Stimulated activated CD8-positive, alpha-beta memory T cell treated with anti-CD3 and anti-CD28 coated beads, Interleukin-12 subunit alpha, Interleukin-12 subunit beta, amount 100 ng/mL, for 1 hour (primary cell): ENCODE measurements around the gene APRT.

ENCODE experiments used
- DNase-seq: peaks from one replicate; pipeline ENCODE4 v3.0.0-alpha.2; 2020; ENCODE audit warnings: low read depth

The APRT gene, protein sequence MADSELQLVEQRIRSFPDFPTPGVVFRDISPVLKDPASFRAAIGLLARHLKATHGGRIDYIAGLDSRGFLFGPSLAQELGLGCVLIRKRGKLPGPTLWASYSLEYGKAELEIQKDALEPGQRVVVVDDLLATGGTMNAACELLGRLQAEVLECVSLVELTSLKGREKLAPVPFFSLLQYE

DNA sequence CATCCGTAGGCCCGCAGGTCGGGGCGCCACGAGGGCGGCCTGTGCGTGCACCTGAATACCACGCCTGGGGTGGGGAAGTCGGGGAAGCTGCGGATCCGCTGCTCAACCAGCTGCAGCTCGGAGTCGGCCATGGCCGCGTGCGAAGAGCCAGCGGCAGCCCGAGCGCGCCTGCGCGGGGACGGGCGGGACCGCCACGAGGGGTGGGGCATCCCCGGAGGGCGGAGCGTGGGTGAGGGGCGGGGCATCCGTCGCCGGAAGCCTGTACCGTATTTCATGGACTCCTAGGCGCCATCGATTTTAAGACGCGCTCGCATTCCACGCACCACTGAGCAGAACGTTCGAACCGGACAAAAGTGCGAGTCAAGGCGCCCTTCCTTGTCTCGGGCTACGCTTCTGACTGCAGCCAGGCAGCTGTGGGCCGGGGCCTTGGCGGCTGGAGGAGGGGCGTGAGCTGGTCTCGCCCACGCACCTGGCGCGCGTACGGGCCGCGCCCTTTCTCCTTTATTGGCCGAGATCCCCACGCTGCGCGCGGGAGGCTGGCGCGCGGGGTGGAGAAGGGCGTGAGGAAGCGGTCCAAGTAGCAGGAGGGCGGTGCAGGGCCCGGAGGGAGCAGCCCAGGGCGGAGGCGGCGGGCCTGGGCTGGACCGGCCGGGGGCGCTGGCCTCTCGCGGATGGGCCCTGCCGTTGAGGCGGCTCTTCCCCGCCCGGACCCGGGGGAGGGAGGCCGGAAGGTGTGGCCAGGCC lies at the start of gene APRT:
APRT (minus strand) TSS at position 160 of the 744 bp plus-strand sequence; CDS start at position 131, 29 bp downstream.
- peak; percentile 92 for DNase-seq

DNA sequence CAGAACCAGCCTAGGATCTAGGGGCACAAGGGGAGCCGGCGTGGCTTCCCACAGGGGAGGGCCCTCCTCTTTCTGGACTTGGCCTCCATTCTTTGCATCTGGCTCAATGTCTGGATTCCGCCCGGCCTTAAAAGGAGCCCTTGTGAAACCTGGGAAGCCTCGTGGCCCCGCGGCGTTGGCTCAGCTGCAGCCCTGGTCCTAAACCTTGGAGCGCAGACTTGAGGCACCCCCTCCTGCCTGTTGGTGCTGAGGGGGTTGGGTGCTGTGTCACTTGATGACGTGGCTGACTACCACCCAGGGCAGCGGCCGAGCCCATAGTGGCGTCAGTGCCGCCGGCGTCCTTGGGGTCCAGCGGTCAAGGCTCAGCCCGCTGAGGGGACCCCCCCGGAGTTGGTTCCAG lies 49.6 kb upstream of the APRT start:
- DNase-seq, result no peak

DNA sequence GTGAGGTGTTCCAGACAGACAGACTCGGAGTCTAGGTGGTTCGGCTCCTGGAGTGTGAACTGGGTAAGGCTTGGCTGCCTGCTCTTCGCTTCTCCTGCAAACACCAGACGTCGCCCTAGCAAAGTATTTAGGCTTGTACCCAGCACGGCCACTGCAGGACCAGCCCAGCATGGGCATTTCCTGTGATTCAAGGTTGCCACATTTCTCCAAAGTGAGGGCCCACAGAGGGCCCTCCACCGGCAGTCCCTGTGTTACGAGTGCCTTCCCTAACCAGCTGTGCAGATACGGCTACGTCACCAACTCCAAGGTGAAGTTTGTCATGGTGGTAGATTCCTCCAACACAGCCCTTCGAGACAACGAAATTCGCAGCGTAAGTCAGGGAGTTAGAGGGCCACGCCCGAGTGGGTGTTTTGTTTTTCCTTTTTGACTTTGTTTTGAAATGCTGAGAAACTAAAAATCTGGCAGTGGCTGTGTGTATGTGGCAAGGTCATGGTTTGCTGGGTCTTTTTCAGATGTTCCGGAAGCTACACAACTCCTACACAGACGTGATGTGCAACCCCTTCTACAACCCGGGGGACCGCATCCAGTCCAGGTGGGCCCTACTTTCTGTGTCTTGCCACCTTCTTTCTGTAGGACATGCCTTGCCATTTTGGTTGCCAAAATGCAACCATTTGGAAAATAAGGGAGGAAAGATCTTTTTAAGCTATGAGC lies 47.8 kb upstream of the APRT start:
- no peak for DNase-seq

DNA sequence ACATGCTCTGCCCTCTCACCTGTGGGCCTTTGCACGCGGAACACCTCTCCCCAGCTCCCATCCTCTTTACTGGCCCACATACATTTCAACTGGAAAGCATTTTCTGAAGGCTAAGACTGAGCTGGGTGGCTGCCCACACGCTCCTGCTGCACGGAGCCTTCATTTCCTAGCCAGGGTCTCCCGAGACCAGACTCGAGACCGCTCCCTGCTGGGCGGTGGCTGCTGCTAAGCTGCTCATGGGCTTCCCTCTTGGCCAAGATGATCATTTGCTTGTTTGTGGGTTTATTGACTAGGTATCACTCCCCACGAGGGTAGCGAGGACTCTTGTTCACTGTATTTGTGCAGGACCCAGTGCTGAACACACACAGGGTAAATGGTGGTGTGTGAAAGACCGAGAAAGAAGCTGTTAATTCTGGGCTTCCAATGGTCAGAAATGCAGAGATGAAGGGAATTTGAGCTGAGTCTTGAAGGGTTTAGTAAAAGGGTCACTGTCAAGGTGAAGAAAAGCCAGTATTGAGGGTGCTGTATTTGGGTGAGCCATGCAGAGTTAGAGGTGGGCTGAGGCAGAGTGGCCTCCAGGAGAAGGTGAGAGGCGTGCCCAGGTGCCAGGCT lies 46.1 kb upstream of the APRT start:
- peak; percentile 60 for DNase-seq

DNA sequence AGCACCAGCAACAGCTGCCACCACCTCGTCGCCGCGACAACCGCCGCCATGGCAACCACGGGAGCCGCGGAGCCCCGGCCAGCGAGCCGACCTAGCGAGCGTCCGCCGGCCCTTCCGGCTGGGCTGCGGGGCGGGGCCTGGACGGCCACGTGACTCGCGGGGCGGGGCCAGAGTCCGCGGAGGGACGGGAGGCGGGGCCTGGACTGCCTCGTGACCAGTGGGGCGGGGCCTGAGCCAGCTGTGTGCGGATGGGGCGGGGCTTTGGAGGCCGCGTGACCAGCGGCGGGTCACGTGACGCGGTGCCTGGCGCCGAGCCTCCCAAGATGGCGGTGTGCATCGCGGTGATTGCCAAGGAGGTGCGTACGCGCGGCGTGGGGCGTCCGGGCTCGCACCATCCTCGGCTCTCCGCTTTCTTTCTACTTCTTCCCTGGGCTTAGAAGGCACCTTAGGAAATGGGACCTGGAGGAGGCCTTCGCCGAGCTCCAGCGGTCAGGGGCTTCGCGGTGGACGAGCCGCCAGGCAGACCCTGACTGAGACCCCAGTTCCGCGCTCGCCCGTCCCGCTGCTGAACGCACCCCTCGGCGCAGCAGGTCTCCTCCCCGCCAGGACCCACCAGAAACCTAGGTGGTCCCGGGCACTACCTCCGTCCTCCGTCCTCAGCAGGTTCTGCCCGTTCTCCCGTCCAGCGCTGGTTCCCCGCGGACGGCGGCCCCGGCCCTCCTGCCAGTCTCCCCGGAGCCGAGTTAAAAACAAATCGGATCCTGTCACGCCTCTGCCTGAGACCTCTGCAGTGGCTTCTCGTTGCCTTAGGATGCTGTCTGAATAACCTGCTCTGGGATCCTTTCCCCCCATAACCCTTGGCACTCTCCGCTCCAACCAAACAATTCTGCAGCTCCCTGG lies 45.4 kb upstream of the APRT start, which contains the start of the genes GALNS and TRAPPC2L:
GALNS (minus strand) TSS at position 120 of the 900 bp plus-strand sequence; CDS start at position 50, 70 bp downstream.
TRAPPC2L (plus strand) TSS at position 300 of the 900 bp plus-strand sequence; CDS start at position 324, 24 bp downstream.
- DNase-seq, result peak; percentile 99

DNA sequence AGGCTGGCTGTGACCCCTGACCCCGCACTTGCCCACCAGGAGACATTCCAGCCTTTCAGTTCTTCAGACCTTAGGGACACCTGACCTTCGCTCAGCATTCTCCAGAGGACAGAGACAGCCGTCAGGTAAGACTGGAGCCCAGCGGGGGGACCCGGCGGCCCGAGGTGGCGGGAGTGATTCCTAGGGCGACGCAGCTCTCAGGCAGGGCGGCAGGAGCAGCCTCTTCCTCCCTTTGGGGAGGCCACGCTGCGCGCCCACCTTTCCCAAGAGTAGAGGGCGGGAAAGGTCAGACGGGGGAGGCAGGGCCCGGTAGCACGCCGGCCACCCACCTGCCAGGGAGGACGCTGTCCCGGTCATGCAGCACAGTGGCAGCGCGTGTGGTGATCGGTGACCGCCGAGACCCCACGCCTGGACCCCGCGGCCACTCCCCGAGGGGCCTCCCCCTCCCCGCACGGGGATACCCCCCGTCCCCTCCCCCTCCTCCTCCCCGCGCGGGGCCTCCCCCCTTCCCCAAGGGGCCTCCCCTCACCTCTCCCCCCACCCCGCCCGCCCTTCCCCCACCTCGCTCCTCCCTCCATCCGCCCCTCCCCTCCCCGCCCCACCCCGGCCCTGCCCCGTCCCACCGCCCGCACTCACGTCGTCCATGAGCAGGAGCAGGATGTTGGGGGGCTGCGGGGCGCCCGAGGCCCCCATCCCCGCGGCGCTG lies 44.5 kb upstream of the APRT start:
- no peak for DNase-seq

DNA sequence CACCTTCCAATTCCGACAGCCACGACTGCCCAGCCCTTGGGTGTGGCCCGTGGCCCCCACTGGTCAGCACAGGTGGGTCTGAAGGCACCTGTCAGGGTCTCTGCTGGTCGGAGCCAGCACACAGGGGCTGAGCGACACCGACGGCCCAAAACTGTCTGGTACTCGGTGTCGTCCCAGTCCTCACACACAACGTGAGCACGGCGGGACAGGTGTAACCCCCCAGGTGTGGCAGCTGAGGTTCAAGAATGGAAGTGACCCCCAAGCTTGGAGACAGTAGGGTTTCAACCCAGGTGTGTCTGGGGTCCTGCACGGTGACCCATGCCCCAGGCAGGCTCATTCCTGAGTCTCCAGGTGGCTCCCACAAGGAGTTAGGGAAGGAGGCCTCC lies 44.0 kb upstream of the APRT start:
- DNase-seq, result no peak

DNA sequence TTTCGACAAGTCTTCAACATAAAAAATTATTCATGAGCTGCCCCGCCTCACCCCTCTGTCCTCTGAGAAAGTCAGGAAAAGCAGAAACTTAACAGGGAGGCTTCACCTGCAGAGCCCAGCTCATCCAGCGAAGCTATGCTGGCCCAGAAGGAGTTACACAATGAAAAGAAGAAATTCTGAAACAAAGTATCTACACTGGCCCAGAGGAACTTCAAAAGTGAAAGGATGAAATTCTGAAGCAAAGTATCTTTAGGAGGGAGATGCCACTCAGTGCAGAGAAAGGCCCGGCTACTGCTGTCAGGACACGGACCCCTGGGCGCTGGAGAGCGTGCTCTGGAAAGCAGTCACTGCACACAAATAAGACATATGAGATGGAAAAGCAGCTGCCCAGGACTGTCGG lies 43.4 kb upstream of the APRT start:
- no peak for DNase-seq

DNA sequence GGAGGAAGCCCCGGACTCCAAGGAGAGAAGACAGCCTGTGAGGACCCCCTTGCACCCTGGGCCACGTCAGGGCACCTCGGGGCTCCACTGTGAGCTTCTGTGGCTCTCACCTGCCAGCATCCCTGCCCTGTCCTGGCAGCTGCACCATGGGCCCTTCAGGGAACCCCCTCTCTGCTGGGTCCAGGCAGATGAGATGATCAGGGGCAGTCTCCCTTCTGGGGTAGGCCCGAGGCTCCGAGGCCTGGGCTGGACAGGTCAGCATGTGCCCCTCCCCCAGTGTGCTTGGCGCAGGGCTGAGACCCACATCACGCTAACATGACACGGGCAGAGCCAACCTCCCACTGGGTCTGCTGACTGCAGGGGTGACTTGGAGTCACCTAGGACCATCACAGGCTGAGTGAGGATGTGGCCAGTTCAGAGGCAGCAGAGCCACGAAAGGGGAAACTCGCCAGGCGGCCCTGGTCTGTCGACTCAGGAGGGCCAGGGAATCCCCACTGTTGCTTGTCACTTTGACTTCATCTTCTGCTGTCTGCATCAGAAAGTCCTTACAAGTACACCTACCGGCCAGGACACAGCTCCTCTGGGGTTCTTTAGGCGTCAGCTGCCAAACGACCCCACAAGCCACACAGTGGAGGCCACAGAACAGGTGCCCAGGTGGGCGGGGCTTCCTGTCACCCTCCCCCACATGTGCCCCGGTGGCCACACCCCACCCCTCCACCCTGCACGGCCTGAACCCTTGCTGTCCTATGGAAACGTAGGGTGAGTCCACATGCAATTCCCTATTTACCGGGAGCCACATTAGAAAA lies 42.8 kb upstream of the APRT start:
- DNase-seq, result no peak

DNA sequence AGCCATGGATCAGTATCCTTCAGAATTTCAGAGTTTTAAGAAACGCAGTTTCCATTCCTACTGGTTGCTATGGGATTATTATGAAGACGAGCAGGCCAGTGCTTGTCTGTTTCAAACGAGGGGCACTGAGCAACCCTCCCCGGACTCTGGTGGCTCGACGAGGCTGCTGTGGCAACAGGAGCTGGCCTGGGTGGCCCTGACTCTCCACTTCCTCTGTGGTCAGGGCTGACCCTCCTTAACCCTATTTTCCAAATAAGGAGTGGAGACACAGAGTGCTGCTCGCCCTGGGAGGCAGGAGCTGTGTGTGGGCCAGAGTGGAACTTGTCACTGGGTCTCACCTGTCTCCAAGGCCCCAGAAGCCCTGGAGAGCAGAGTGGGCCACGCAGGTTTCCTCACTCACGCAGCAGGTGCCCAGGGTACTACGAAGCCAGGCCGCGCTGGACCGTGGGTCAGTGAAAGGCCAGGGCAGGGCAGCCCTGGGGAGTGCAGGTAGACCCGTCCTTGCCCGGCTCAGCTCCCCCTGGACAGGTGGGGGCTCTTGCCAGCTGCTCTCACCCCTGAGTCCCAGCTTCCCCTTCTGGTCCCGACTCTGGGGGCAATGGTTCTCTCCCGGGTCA lies 41.7 kb upstream of the APRT start:
- DNase-seq, result no peak

DNA sequence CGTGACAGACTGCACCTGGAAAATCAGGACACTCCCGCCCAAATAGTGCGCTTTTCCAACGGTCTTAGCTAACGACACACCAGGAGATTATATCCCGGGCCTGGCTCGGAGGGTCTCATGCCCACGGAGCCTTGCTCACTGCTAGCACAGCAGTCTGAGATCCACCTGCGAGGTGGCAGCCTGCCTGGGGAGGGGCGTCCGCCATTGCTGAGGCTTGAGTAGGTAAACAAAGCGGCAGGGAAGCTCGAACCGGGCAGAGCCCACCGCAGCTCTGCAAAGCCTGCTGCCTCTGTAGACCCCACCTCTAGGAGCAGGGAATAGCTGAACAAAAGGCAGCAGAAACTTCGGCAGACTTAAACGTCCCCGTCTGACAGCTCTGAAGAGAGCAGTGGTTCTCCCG lies 39.9 kb upstream of the APRT start:
- no peak for DNase-seq

DNA sequence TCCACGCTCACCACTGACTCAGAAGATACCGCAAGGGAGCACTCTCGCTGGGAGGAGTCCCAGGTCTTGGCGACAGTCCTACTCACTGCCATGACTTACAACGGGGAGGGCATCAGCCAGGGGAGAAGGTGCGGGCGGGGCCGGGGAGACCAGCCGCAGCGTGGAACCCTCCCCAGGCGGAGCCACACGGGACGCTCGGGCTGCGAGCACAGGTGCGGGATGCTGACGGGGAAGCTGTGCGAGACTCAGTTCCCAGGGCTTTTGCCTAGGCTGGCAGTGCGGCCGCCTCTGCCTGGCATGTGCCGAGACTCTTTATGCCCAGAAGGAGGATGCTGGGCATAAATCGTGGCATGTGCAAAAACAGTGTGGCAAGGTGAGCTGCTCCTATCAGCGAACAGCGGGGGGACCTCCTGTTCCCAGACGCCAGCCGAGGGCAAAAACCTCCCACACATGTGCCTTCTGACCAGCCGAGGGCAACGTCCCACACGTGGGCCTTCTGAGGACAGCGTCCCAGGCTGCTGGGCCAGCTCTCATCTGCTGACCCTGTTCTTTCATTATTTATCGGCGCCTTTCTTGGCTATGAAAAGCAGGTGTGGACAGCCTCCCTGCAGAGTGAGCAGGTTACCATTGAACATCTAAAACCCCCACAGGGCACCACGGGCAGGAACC lies 38.9 kb upstream of the APRT start:
- DNase-seq, result no peak

DNA sequence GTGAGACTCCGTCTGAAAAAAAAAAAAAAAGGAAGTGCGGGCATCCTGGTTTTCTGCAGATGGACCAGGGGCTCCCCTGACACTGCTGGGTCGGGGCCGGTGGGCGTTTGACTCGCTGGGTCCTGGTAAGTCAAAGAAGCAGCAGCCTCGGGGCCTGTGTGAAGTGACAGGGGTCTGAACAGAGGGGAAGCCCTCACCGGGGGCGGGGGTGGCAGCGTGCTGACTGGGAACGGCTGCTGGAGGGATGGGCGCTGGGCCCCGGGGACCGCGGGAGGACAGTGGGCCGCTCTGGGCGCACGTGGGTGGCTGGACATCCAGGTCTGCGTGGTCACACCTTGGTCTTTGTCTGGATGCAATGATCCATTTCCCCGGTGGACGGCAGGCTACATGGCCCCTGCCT lies 36.8 kb upstream of the APRT start:
- no peak for DNase-seq

DNA sequence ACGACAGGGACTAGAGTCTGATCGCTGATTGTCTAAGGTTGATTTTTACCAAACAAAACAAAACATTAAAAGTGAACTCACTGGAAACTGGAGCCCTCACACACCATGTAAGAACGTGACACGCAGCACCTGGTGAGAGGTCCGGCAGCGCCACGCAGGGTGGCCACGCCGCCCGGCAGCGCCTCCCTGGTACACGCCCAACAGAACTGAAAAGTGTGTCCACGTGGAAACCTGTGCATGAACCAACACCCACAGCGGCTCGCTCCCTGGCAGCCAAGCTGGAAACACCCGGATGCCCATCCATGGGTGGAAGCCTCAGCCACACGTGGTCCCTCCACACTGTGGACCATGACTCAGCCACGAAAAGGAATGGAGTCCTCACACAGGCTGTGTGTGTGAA lies 35.9 kb upstream of the APRT start:
- DNase-seq, result no peak

DNA sequence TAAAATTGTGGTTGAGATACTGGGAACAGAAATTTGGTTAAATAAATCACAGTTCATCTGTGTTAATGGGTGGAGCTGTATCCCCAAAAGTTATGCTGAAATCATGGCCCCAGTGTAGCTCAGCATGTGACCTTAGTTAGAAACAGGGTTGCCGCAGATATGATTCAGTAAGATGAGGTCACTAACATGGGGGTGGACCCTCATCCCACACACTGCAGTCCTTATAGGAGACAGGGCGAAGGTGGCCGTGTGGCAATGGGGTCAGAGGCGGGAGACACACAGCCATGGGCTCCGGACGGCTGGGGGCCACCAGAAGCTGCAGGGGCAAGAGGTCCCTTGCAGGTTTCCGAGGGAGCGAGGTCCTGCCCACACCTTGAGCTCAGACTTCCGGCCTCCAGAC lies 34.4 kb upstream of the APRT start:
- DNase-seq, result no peak

DNA sequence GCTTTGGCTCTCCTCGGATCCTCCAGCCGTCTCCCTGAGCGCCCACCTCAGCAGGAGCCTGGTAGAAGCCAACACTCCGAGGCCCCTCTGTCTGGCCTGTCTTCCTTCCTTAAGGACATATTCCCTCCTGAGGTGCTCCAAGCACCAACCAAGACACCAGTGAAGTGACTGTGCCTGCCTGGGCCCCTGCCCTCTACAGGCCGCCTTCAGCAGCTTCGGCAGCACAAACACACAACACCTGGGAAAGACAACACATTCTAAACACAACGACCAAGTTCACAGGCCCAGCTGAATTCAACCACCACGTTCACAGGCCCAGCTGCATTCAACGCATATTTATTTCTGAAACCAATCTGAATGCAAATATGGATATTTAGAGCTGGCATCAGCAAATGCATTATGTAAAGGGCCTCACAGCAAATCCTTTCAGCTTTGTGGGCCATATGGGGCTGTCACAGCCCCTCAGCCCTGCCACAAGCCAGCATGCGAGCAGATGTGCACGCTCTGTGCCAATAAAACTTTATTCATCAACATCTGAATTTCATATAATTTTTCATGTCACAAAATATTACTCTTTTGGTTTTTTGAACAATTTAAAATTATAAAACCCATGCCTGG lies 32.8 kb upstream of the APRT start:
- DNase-seq, result no peak

DNA sequence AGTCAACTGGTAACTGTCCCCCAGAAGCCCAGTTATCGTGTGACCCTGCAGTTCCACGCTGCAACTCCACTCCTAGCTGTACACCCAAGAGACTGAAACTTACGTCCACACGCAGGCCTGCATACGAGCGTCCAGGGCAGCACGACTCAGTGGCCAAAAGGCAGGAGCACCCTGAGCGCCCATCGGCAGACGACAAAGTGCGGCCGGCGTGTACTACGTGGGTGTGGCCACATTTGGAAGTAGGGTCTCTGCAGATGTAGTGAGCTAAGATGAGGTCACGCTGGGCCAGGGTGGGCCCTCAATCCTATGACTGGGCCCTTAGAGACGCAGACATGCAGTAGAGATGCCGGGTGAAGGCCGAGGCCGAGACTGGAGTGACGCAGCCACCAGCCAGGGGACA lies 31.5 kb upstream of the APRT start:
- no peak for DNase-seq

DNA sequence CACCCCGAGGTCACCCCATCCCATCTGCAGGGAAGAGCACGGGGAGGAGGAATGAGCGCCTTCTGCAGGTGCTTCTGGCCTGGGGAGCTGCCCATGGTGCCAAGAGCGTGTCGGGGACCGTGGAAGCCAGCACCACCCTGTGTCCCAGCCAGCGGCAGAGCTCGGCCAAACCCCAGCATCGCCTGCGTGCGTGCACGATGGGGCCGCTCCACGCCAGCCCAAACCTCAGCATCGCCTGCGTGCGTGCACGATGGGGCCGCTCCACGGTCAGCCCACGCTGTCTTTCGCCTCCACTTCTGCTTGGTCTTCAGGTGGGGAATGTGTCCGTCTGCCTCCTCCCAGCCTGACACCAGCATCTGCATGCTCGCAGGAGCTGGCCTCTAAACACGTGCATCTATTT lies 31.1 kb upstream of the APRT start:
- no peak for DNase-seq

DNA sequence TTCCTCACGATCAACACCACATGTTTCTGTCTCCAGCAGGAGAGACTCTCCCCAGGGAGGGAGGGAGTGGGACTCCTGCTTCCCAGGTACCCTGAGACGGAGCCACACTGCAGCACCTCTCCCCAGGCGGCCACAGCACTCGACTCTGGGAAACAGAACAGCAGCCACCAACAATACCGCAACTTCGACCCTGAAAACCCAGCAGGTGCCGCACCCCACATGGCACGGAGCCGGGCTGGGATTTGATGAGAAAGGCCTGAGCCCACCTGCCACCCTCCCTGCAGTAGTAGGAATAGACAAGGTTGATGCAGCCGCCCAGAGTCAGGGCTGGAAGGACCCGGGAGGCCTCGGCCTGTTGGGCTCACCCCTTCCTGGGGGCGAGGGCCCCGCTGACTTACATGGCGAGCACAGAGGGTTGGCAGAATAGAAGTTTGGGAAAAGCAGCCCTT lies 30.6 kb upstream of the APRT start:
- no peak for DNase-seq
